A549 (cell line): Measurements from ENCODE around the gene GRIK1. TPM values are rescaled to one million over a fixed set of nuclear protein-coding genes. Genes with fewer than 3 reads are reported as not detected.

ENCODE experiments used
- ATAC-seq, 2 experiments: fragments of 200-7000 bp in 1 of 2; fragments of >200 bp in 1 of 2; cut with Nextera tagmentation in 1 of 2; cut with Tn5 transposase in 1 of 2; 3 replicates each; pipeline versions ENCODE4 v1.8.0 to v1.9.1; 2018 to 2020; ENCODE audit warnings: mild to moderate bottlenecking in 1 of 2, moderate library complexity in 1 of 2
- CTCF ChIA-PET: fragments of 300-600 bp; sonication (Branson Sonifier 250); formaldehyde crosslinking; extraction: SDS; loops from one replicate; lab custom pipeline; 2021; ENCODE audit warnings: antibody characterized with exemption, inconsistent platforms; lab: Yijun Ruan, JAX
- POLR2A ChIA-PET: fragments of 350-600 bp; formaldehyde crosslinking; extraction: SDS; loops from one replicate; lab custom pipeline; 2021; ENCODE audit warnings: antibody characterized with exemption, inconsistent platforms; lab: Yijun Ruan, JAX
- DNase-seq, 2 experiments: peaks; one replicate each; pipeline versions ENCODE4 v3.0.0 to v3.0.0-alpha.2; 2011 to 2016; ENCODE audit warnings: low read depth in 1 of 2, low spot score in 1 of 2
- FAIRE-seq: peaks from 2 replicates; lab custom pipeline; 2011; peaks lifted over from hg19 to GRCh38; lab: Jason Lieb, UNC
- H3K27ac ChIP-seq, 2 experiments: fragments of >200 bp; sonication (Bioruptor Twin); formaldehyde crosslinking; 3 replicates each; pipeline ENCODE4 v1.5.1; 2016 to 2017
- H3K4me1 ChIP-seq: fragments of >200 bp; sonication (Bioruptor Twin); formaldehyde crosslinking; 3 replicates; pipeline ENCODE4 v1.6.1; 2016
- H3K4me2 ChIP-seq: fragments of >200 bp; sonication (Bioruptor Twin); formaldehyde crosslinking; 3 replicates; pipeline ENCODE4 v1.6.1; 2016
- H3K4me3 ChIP-seq: fragments of >200 bp; sonication (Bioruptor Twin); formaldehyde crosslinking; 3 replicates; pipeline ENCODE4 v1.5.1; 2016
- H3K9me3 ChIP-seq: fragments of >200 bp; sonication (Bioruptor Twin); formaldehyde crosslinking; 3 replicates; pipeline ENCODE4 v1.6.1; 2016
- BHLHE40 ChIP-seq: IDR thresholded peaks from 2 replicates; pipeline ENCODE4 v1.6.1; 2012; ENCODE audit warnings: low read depth, low read length, inconsistent platforms
- CBX2 ChIP-seq: fragments of 200-600 bp; sonication (generic); IDR thresholded peaks from 2 replicates; pipeline ENCODE4 v1.6.1; 2016; ENCODE audit warnings: low read depth, mild to moderate bottlenecking, borderline replicate concordance
- CBX8 ChIP-seq: fragments of 200-600 bp; sonication (generic); IDR thresholded peaks from 2 replicates; pipeline ENCODE4 v1.6.1; 2016
- CHD2 ChIP-seq: fragments of 150-350 bp; IDR thresholded peaks from 2 replicates; pipeline ENCODE4 v1.6.1; 2014; ENCODE audit warnings: low read length; ENCODE audit not compliant: partially characterized antibody
- E2F6 ChIP-seq: IDR thresholded peaks from 2 replicates; pipeline ENCODE4 v1.6.1; 2012; ENCODE audit warnings: low read depth, borderline replicate concordance
- EHF ChIP-seq: fragments of 250-450 bp; sonication (Bioruptor Pico); IDR thresholded peaks from 2 replicates; pipeline ENCODE4 v1.5.0; 2020; ENCODE audit warnings: mild to moderate bottlenecking
- EHMT2 ChIP-seq: fragments of 200-600 bp; sonication (generic); IDR thresholded peaks from 2 replicates; pipeline ENCODE4 v1.6.1; 2016; ENCODE audit warnings: antibody characterized with exemption, low read depth, mild to moderate bottlenecking, moderate library complexity
- ESRRA ChIP-seq: fragments of 150-350 bp; IDR thresholded peaks from 2 replicates; pipeline ENCODE4 v1.6.1; 2014; ENCODE audit warnings: mild to moderate bottlenecking, low read length, borderline replicate concordance
- HEYL ChIP-seq: fragments of 250-450 bp; sonication (Bioruptor Pico); IDR thresholded peaks from 2 replicates; pipeline ENCODE4 v1.8.0; 2021; ENCODE audit warnings: mild to moderate bottlenecking, moderate library complexity
- HOXA7 ChIP-seq: fragments of 250-450 bp; sonication (Bioruptor Pico); IDR thresholded peaks from 2 replicates; pipeline ENCODE4 v1.5.0; 2020; ENCODE audit warnings: mild to moderate bottlenecking, moderate library complexity
- HOXB13 ChIP-seq: fragments of 250-450 bp; sonication (Bioruptor Pico); IDR thresholded peaks from 2 replicates; pipeline ENCODE4 v1.5.0; 2020; ENCODE audit warnings: low read depth, mild to moderate bottlenecking, moderate library complexity
- JUNB ChIP-seq: fragments of >200 bp; sonication (Bioruptor Twin); formaldehyde crosslinking; IDR thresholded peaks from 2 replicates; pipeline ENCODE4 v1.6.1; 2016
- KDM1A ChIP-seq: fragments of 200-600 bp; sonication (generic); IDR thresholded peaks from 2 replicates; pipeline ENCODE4 v1.6.1; 2016; ENCODE audit warnings: low read depth, mild to moderate bottlenecking
- KDM5A ChIP-seq: fragments of 200-600 bp; sonication (generic); IDR thresholded peaks from 2 replicates; pipeline ENCODE4 v1.6.1; 2016; ENCODE audit warnings: antibody characterized with exemption, mild to moderate bottlenecking
- MAFK ChIP-seq: fragments of 450-650 bp; IDR thresholded peaks from 2 replicates; pipeline ENCODE4 v1.6.1; 2014; ENCODE audit not compliant: partially characterized antibody
- MYC ChIP-seq: IDR thresholded peaks from 2 replicates; pipeline ENCODE4 v1.6.1; 2012; ENCODE audit warnings: mild to moderate bottlenecking, inconsistent platforms, low read length, improper control_type of control experiment, borderline replicate concordance
- NPAS2 ChIP-seq: fragments of 250-450 bp; sonication (Bioruptor Pico); IDR thresholded peaks from 2 replicates; pipeline ENCODE4 v1.8.0; 2022; ENCODE audit warnings: mild to moderate bottlenecking, moderate library complexity, borderline replicate concordance
- PHF8 ChIP-seq: fragments of 200-600 bp; sonication (generic); IDR thresholded peaks from 2 replicates; pipeline ENCODE4 v1.6.1; 2016; ENCODE audit warnings: low read depth, mild to moderate bottlenecking, antibody characterized with exemption, moderate library complexity, borderline replicate concordance
- POLR2A ChIP-seq: IDR thresholded peaks from 2 replicates; pipeline ENCODE4 v1.6.1; 2012; ENCODE audit warnings: mild to moderate bottlenecking, low read length
- POLR2AphosphoS2 ChIP-seq: conservative IDR thresholded peaks from 2 replicates; pipeline ENCODE4 v1.6.1; 2012; ENCODE audit warnings: low read length, improper control_type of control experiment, inconsistent platforms
- RARB ChIP-seq: fragments of 250-450 bp; sonication (Bioruptor Pico); IDR thresholded peaks from 2 replicates; pipeline ENCODE4 v1.8.0; 2021; ENCODE audit warnings: mild to moderate bottlenecking, moderate library complexity
- RCOR1 ChIP-seq: fragments of 150-350 bp; IDR thresholded peaks from 2 replicates; pipeline ENCODE4 v1.6.1; 2014; ENCODE audit warnings: antibody characterized with exemption, low read length, low read depth
- REST ChIP-seq: fragments of 200-600 bp; sonication (generic); IDR thresholded peaks from 2 replicates; pipeline ENCODE4 v1.6.1; 2016; ENCODE audit warnings: antibody characterized with exemption, mild to moderate bottlenecking, moderate library complexity
- SMC3 ChIP-seq: fragments of >200 bp; sonication (Bioruptor Twin); formaldehyde crosslinking; IDR thresholded peaks from 3 replicates; pipeline ENCODE4 v1.6.1; 2018; ENCODE audit warnings: inconsistent platforms
- SREBF2 ChIP-seq: fragments of 450-650 bp; IDR thresholded peaks from 2 replicates; pipeline ENCODE4 v1.6.1; 2014; ENCODE audit warnings: mild to moderate bottlenecking, moderate library complexity
- TP53 ChIP-seq: fragments of 250-450 bp; sonication (Bioruptor Pico); IDR thresholded peaks from 2 replicates; pipeline ENCODE4 v1.5.0; 2021; ENCODE audit warnings: mild to moderate bottlenecking, moderate library complexity
- USF2 ChIP-seq: fragments of 450-650 bp; IDR thresholded peaks from 2 replicates; pipeline ENCODE4 v1.6.1; 2014; ENCODE audit warnings: antibody characterized with exemption
- ZC3H11A ChIP-seq: fragments of 450-650 bp; IDR thresholded peaks from 2 replicates; pipeline ENCODE4 v1.6.1; 2014; ENCODE audit warnings: antibody characterized with exemption, mild to moderate bottlenecking
- ZNF302 ChIP-seq: fragments of 250-450 bp; sonication (Bioruptor Pico); IDR thresholded peaks from 2 replicates; pipeline ENCODE4 v1.9.0; 2021; ENCODE audit warnings: inconsistent platforms, mild to moderate bottlenecking, moderate library complexity
- WGBS: methylation state at CpG from one replicate; pipeline ENCODE4 v1.1.6; 2017; ENCODE audit errors: missing lambda C conversion rate; 5-methylcytosine and 5-hydroxymethylcytosine counted together
- polyA plus RNA-seq, 4 experiments: library from polyadenylated mRNA; depleted of rRNA in 3 of 4; stranded (reverse); fragments of >200 nt; fragmentation: RNase III in 1 of 4; extraction: RNeasy Plus Mini Kit Qiagen cat#74134 plus additional on column Dnase treatment in 1 of 4; gene quantifications; 2 replicates in 3 of 4; 3 replicates in 1 of 4; pipeline ENCODE4 v1.2.3, GENCODE V29; 2011 to 2017
- TF ChIP-seq, protein P1 (sequence below): fragments of 150-350 bp; IDR thresholded peaks from 2 replicates; pipeline ENCODE4 v1.6.1; 2014; ENCODE audit warnings: low read depth, mild to moderate bottlenecking, low read length
- TF ChIP-seq, protein P2 (sequence below): IDR thresholded peaks from 2 replicates; pipeline ENCODE4 v1.6.1; 2012

The GRIK1 gene
- polyA plus RNA-seq, 2 of the 4 experiments (the other 2 are of a cell fraction): not detected

DNA sequence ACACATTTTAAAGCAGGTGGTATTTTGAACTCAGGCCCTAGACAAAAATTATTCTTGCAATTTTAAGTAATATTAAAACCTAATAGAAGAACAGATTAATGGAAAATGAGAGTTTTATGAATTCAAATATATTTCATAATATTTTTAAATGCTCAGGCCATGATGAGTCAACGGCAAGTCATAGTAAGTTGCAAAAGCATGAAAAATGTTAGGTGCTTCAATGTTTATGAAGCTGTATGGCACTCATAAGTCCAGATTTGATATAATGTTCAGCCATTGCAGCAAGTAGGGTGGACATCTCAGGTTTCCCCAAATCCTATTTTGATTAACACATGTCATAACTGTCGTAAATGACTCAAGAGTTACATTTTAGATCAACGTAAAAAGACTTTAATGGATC is 112.6 kb downstream of the GRIK1 start:
- CTCF ChIA-PET: no interaction called here
- DNase-seq: no peak
- POLR2A ChIA-PET: no interaction called here

GRCh38 chr21:29826386-29826785 is 113.4 kb downstream of the GRIK1 start:
- Histone ChIP-seq H3K4me3 (no peak overlapping the region), H3K4me1 (no peaks in the 10 kb centered on the region), H3K4me2 (no peak overlapping the region), H3K9me3 (no peaks in the 10 kb centered on the region), H3K27ac (no peak overlapping the region)
- 12% methylated on average over 1 of the region's 1 CpG for WGBS
- no peak for TF ChIP-seq BHLHE40
- TF ChIP-seq USF2: no peak
- TF ChIP-seq SREBF2: no peak
- no peak for TF ChIP-seq NPAS2
- TF ChIP-seq, protein P1, sequence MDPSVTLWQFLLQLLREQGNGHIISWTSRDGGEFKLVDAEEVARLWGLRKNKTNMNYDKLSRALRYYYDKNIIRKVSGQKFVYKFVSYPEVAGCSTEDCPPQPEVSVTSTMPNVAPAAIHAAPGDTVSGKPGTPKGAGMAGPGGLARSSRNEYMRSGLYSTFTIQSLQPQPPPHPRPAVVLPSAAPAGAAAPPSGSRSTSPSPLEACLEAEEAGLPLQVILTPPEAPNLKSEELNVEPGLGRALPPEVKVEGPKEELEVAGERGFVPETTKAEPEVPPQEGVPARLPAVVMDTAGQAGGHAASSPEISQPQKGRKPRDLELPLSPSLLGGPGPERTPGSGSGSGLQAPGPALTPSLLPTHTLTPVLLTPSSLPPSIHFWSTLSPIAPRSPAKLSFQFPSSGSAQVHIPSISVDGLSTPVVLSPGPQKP: no peak
- no peak for TF ChIP-seq EHMT2
- no peak for TF ChIP-seq POLR2A
- no peak for TF ChIP-seq ZC3H11A
- TF ChIP-seq CBX2: no peak
- no peak for ATAC-seq
- DNase-seq: no peak
- CTCF ChIA-PET: no interaction called here
- POLR2A ChIA-PET: no interaction called here
- FAIRE-seq: no peak

More for the DNA sequence above, 112.6 kb downstream of the GRIK1 start:
- 14% methylated on average over 3 of the region's 3 CpGs for WGBS
- ATAC-seq: no peak
- TF ChIP-seq CBX2: no peak
- no peak for TF ChIP-seq TP53
- TF ChIP-seq CHD2: no peak
- no peak for TF ChIP-seq NPAS2
- no peak for TF ChIP-seq KDM5A
- TF ChIP-seq ZC3H11A: no peak
- TF ChIP-seq MAFK: no peak
- no peak for TF ChIP-seq SMC3
- no peak for TF ChIP-seq ESRRA
- TF ChIP-seq PHF8: no peak
- no peak for TF ChIP-seq POLR2AphosphoS2
- no peak for TF ChIP-seq RCOR1
- FAIRE-seq: no peak
- Histone ChIP-seq H3K9me3 (no peaks in the 10 kb centered on the region), H3K4me2 (no peak overlapping the region), H3K27ac (no peak overlapping the region), H3K4me3 (no peak overlapping the region), H3K4me1 (no peaks in the 10 kb centered on the region)

DNA sequence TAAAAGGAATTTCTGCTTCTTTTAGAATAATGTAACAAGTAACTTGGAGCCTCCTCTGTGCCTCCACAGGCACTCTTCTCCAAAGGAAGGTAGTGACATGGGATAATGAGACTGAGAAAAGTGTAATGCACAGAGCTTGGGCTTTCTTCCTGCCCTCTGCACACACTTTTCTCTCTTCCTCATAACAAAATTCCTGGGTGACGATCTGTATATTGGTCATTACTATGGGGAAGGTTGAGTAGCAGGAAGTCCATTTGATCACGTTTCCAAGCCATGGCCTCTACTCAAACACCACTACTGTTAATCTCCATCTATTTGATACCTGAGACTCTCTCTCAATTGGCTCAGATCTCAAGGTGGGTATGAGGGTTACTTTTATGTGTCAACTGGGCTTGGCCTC is 113.9 kb downstream of the GRIK1 start:
- FAIRE-seq: no peak
- 3% methylated on average over 2 of the region's 2 CpGs for whole genome bisulfite sequencing
- no peaks in the 10 kb centered on the region for H3K9me3 ChIP-seq
- no peak overlapping the region for H3K4me3 ChIP-seq
- H3K27ac ChIP-seq: no peak overlapping the region
- ChIA-PET POLR2A (no interaction called here), CTCF (no interaction called here)
- ATAC-seq: no peak
- no peak for DNase-seq
- no peak overlapping the region for H3K4me2 ChIP-seq
- no peaks in the 10 kb centered on the region for H3K4me1 ChIP-seq
- TF ChIP-seq E2F6 (no peak), BHLHE40 (no peak), SMC3 (no peak), EHF (CRISPR knock-in tag) (no peak), RARB (CRISPR knock-in tag) (no peak), ZNF302 (CRISPR knock-in tag) (no peak), NPAS2 (no peak), MYC (no peak), HOXB13 (CRISPR knock-in tag) (no peak), KDM1A (no peak), JUNB (no peak), POLR2AphosphoS2 (no peak), CBX8 (no peak), HEYL (no peak), HOXA7 (CRISPR knock-in tag) (no peak), REST (no peak)
- TF ChIP-seq, protein P2, sequence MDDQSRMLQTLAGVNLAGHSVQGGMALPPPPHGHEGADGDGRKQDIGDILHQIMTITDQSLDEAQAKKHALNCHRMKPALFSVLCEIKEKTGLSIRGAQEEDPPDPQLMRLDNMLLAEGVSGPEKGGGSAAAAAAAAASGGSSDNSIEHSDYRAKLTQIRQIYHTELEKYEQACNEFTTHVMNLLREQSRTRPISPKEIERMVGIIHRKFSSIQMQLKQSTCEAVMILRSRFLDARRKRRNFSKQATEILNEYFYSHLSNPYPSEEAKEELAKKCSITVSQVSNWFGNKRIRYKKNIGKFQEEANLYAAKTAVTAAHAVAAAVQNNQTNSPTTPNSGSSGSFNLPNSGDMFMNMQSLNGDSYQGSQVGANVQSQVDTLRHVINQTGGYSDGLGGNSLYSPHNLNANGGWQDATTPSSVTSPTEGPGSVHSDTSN: no peak
